ENCODE results near the gene UTP14C. TPM values are rescaled to one million over a fixed set of nuclear protein-coding genes. Genes with fewer than 3 reads are reported as not detected.

The UTP14C gene
- total and polyA plus RNA-seq, 2 donors (not counting 1 experiment from before 2014, with no cell fraction given) = 14.5 to 20.5 TPM

DNA sequence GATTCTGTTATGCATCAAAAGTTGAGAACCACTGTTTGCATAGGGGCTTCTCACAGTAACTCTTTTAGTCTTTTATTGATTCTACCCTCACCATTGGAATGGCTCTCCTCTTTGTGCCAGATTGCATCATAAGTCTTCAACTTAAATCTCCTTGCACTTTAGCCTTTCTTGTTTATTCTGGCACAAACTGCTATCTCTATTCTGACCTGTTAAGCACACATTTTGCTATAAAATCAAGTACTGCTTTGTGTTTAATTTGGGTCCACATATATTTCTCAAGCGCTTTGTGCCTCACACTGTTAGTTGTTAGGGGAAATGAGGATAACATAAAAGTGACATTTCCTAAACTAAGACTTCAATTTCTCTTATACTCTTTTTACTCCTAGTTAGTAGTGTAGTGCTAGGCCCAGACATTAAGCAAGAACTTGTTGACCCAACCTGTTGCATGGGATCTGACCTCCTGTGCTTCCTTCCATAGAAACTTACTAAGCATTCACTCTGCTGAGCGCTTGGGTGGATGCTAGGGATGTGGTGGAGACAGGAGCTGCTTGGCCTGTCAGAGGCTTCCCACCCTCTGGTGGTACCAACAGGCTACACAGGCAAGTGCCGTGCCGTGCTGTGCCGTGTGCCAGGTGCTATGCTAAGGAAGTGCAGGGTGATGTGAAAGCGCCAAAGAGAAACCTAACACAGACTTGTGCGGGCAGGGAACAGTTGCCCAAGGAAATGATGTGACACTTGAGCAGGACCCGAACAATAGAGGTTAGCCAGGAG, 1.2 kb downstream of the UTP14C start:
- no peak overlapping the region for H3K9ac ChIP-seq (ENCODE audit: insufficient read depth, low read length)
- no peak for DNase-seq (ENCODE audit: low read depth in 2 of 2)
- TF ChIP-seq, protein P1, sequence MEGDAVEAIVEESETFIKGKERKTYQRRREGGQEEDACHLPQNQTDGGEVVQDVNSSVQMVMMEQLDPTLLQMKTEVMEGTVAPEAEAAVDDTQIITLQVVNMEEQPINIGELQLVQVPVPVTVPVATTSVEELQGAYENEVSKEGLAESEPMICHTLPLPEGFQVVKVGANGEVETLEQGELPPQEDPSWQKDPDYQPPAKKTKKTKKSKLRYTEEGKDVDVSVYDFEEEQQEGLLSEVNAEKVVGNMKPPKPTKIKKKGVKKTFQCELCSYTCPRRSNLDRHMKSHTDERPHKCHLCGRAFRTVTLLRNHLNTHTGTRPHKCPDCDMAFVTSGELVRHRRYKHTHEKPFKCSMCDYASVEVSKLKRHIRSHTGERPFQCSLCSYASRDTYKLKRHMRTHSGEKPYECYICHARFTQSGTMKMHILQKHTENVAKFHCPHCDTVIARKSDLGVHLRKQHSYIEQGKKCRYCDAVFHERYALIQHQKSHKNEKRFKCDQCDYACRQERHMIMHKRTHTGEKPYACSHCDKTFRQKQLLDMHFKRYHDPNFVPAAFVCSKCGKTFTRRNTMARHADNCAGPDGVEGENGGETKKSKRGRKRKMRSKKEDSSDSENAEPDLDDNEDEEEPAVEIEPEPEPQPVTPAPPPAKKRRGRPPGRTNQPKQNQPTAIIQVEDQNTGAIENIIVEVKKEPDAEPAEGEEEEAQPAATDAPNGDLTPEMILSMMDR (conservative IDR thresholded peaks at IDR 0.05 in 1 of 2, IDR thresholded peaks at IDR 0.05 in 1 of 2; ENCODE audit: low read depth in 1 of 2, low read length in 2 of 2) = no peak
- H3K4me2 ChIP-seq (ENCODE audit: extremely low read depth, insufficient read depth, low read length) = no peak overlapping the region
- H3K79me2 ChIP-seq (ENCODE audit: control insufficient read depth, insufficient read depth, low read length) = no peaks in the 10 kb centered on the region
- H4K20me1 ChIP-seq (ENCODE audit: control insufficient read depth, extremely low read depth, insufficient read depth, low read length) = no peaks in the 10 kb centered on the region
- no peaks in the 10 kb centered on the region for H3K27me3 ChIP-seq (ENCODE audit: control insufficient read depth, insufficient read depth, low read length)
- H3K27ac ChIP-seq (ENCODE audit: insufficient read depth, low read length) = no peak overlapping the region
- H3K36me3 ChIP-seq (ENCODE audit: control insufficient read depth, insufficient read depth, low read length) = peaks cover 2% of the 10 kb centered on the region
- H3K4me1 ChIP-seq (ENCODE audit: control insufficient read depth, extremely low read depth, insufficient read depth, low read length) = no peaks in the 10 kb centered on the region
- no peak overlapping the region for H2AFZ ChIP-seq (ENCODE audit: low read length)
- no peaks in the 10 kb centered on the region for H3K9me3 ChIP-seq (ENCODE audit: control insufficient read depth, insufficient read depth, low read depth, low read length)
- no peak overlapping the region for H3K4me3 ChIP-seq (replicated peaks in 1 of 4; ENCODE audit: control extremely low read depth in 1 of 4, insufficient read depth in 1 of 4, low read depth in 3 of 4, low read length in 4 of 4)

DNA sequence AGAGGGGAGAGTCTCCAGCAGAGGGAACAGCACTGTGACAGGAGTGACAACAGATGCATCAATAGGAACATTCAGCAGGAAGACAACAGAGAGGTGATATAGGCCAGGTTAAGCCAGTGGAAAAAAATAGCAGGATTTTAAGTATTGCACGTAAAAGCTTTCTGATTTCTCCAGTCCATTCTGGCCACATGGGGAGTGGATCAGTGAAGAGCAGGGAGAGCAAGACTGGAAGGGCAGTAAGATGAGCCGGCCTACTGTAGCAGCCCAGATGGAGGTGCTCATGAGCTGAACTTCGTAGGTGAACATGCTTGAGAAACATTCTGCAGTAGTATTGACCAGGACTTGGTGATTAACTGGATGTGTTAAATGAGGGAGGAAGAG, 1.7 kb downstream of the UTP14C start:
- no peak overlapping the region for H3K4me3 ChIP-seq (replicated peaks in 1 of 4; ENCODE audit: control extremely low read depth in 1 of 4, insufficient read depth in 1 of 4, low read depth in 3 of 4, low read length in 4 of 4)
- no peaks in the 10 kb centered on the region for H3K79me2 ChIP-seq (ENCODE audit: control insufficient read depth, insufficient read depth, low read length)
- H3K27me3 ChIP-seq (ENCODE audit: control insufficient read depth, insufficient read depth, low read length) = no peaks in the 10 kb centered on the region
- H4K20me1 ChIP-seq (ENCODE audit: control insufficient read depth, extremely low read depth, insufficient read depth, low read length) = no peaks in the 10 kb centered on the region
- H2AFZ ChIP-seq (ENCODE audit: low read length) = no peak overlapping the region
- TF ChIP-seq, protein P1 (conservative IDR thresholded peaks at IDR 0.05 in 1 of 2, IDR thresholded peaks at IDR 0.05 in 1 of 2; ENCODE audit: low read depth in 1 of 2, low read length in 2 of 2) = no peak
- no peak for TF ChIP-seq EZH2 (IDR thresholded peaks at IDR 0.05; ENCODE audit: low read length, missing control alignments)
- no peak overlapping the region for H3K4me2 ChIP-seq (ENCODE audit: extremely low read depth, insufficient read depth, low read length)
- H3K36me3 ChIP-seq (ENCODE audit: control insufficient read depth, insufficient read depth, low read length) = peaks cover 2% of the 10 kb centered on the region
- H3K9me3 ChIP-seq (ENCODE audit: control insufficient read depth, insufficient read depth, low read depth, low read length) = no peaks in the 10 kb centered on the region
- H3K9ac ChIP-seq (ENCODE audit: insufficient read depth, low read length) = no peak overlapping the region
- peak in 1 of 2 donors; percentile 2 for DNase-seq (ENCODE audit: low read depth in 2 of 2)
- no peak overlapping the region for H3K27ac ChIP-seq (ENCODE audit: insufficient read depth, low read length)
- H3K4me1 ChIP-seq (ENCODE audit: control insufficient read depth, extremely low read depth, insufficient read depth, low read length) = no peaks in the 10 kb centered on the region

DNA sequence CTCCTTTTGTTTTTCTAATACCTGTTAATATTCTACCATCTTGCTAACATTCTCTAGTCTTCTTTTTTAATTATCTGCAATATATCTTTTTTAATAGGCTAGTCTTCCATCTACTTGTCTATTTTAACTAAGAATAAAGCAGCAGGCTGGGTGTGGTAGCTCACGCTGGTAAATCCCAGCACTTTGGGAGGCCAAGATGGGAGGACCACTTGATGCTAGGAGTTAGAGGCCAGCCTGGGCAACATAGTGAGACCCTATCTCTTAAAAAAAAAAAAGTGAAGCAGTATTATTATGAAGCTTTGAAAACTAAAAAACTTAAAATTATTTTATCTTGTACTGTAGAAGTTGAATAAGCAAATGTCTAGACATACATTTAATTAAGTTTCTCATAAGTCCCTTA, 3.3 kb downstream of the UTP14C start:
- DNase-seq (ENCODE audit: low read depth in 2 of 2) = no peak
- Histone ChIP-seq H3K9ac (ENCODE audit: insufficient read depth, low read length) (no peak overlapping the region), H4K20me1 (ENCODE audit: control insufficient read depth, extremely low read depth, insufficient read depth, low read length) (no peaks in the 10 kb centered on the region), H3K4me1 (ENCODE audit: control insufficient read depth, extremely low read depth, insufficient read depth, low read length) (no peaks in the 10 kb centered on the region), H3K79me2 (ENCODE audit: control insufficient read depth, insufficient read depth, low read length) (no peaks in the 10 kb centered on the region), H3K27ac (ENCODE audit: insufficient read depth, low read length) (no peak overlapping the region), H3K4me2 (ENCODE audit: extremely low read depth, insufficient read depth, low read length) (no peak overlapping the region), H3K27me3 (ENCODE audit: control insufficient read depth, insufficient read depth, low read length) (no peaks in the 10 kb centered on the region), H3K36me3 (ENCODE audit: control insufficient read depth, insufficient read depth, low read length) (peaks cover 2% of the 10 kb centered on the region), H3K4me3 (replicated peaks in 1 of 4; ENCODE audit: control extremely low read depth in 1 of 4, insufficient read depth in 1 of 4, low read depth in 3 of 4, low read length in 4 of 4) (no peak overlapping the region), H2AFZ (ENCODE audit: low read length) (no peak overlapping the region), H3K9me3 (ENCODE audit: control insufficient read depth, insufficient read depth, low read depth, low read length) (no peaks in the 10 kb centered on the region)
- TF ChIP-seq, protein P1 (conservative IDR thresholded peaks at IDR 0.05 in 1 of 2, IDR thresholded peaks at IDR 0.05 in 1 of 2; ENCODE audit: low read depth in 1 of 2, low read length in 2 of 2) = no peak
- no peak for TF ChIP-seq EZH2 (IDR thresholded peaks at IDR 0.05; ENCODE audit: low read length, missing control alignments)

All from fibroblast of lung (primary cell).